ENCODE data around the gene NAT14. TPM values are rescaled to one million over a fixed set of nuclear protein-coding genes. Genes with fewer than 3 reads are reported as not detected.

NAT14 gene
- total and polyA plus RNA-seq, 2 of the 8 experiments (the other 6 are each of a cell fraction or from before 2014, with no cell fraction given), result 47.1 to 71.2 TPM

DNA sequence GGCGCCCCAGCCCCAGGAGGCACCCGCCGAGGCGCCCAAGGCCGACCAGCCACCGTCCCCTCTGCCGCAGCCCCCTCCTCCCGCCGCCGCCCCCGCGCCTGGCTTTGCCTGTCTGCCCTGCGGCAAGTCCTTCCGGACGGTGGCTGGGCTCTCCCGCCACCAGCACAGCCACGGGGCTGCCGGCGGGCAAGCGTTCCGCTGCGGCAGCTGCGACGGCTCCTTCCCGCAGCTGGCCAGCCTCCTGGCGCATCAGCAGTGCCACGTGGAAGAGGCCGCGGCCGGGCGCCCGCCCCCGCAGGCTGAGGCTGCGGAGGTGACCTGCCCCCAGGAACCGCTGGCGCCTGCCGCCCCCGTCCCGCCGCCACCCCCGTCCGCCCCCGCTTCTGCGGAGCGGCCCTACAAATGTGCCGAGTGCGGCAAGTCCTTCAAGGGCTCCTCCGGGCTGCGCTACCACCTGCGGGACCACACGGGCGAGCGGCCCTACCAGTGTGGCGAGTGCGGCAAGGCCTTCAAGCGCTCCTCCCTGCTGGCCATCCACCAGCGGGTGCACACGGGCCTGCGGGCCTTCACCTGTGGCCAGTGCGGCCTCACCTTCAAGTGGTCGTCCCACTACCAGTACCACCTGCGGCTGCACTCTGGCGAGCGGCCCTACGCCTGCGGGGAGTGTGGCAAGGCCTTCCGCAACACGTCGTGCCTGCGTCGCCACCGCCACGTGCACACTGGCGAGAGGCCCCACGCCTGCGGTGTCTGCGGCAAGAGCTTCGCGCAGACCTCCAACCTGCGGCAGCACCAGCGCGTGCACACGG lies 2.6 kb upstream of the NAT14 start (continued):
- TF ChIP-seq TAF1 (IDR thresholded peaks at IDR 0.05; ENCODE audit: low read depth, low read length) (no peak), CBX8 (IDR thresholded peaks at IDR 0.05; ENCODE audit: borderline replicate concordance, low read depth, low read length) (no peak), TCF12 (IDR thresholded peaks at IDR 0.05; ENCODE audit: low read depth, low read length) (no peak), KDM1A (IDR thresholded peaks at IDR 0.05; ENCODE audit: borderline replicate concordance, low read length) (no peak), SUZ12 (IDR thresholded peaks at IDR 0.05; ENCODE audit: low read length) (no peak), CBX5 (IDR thresholded peaks at IDR 0.05; ENCODE audit: low read depth, low read length) (no peak), RFX5 (IDR thresholded peaks at IDR 0.05; ENCODE audit: borderline replicate concordance, low read depth, low read length) (no peak), EGR1 (IDR thresholded peaks at IDR 0.05; ENCODE audit: borderline replicate concordance, low read depth, low read length) (peak; percentile 14; the same call in 1 of the 2 replicates), KDM4A (IDR thresholded peaks at IDR 0.05; ENCODE audit: low read depth, low read length, severe bottlenecking) (no peak), RXRA (IDR thresholded peaks at IDR 0.05; ENCODE audit: insufficient read depth, low read depth, low read length) (no peak), SIRT6 (IDR thresholded peaks at IDR 0.05; ENCODE audit: low read length) (no peak), HDAC6 (IDR thresholded peaks at IDR 0.05; ENCODE audit: low read depth, low read length) (no peak), TEAD4 (IDR thresholded peaks at IDR 0.05; ENCODE audit: low read depth, low read length) (no peak), NRF1 (IDR thresholded peaks at IDR 0.05; ENCODE audit: low read depth, low read length) (no peak)
